ENCODE results near the gene SURF4. TPM values are rescaled to one million over a fixed set of nuclear protein-coding genes. Genes with fewer than 3 reads are reported as not detected.
A peak's percentile ranks its signal among the peaks of the same experiment; 100 is the strongest.

Gene SURF4
- polyA plus RNA-seq, 1 experiment: 401 TPM

DNA sequence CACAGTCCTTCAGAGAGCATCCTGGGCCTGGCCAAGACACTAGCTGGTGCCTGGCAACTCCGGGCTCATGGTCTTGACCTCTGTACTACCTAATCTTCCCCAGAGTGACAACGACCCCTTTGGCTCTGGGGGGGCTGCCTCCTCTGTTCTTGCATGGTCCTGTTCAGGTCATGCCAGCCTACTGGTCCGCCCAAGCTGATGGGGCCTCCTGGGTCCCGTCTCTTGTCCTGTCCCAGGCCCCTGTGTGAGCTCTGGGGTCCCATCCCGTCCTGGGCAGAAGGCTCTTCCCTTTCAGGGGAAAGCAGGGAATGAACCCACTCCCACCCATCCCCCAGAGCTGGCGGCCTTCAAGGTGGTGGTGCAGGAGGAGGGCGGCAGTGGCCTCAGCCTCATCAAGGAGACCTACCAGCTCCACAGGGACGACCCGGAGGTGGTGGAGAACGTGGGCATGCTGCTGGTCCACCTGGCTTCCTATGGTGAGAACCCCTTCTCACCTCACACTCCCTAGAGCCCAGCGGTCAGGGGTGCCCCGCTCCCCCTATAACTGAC is 28.7 kb upstream of the SURF4 start:
- peaks cover 20% of the 10 kb centered on the region for H3K36me3 ChIP-seq (ENCODE audit: control insufficient read depth, insufficient read depth, low read length)
- no peaks in the 10 kb centered on the region for H3K27me3 ChIP-seq (ENCODE audit: control insufficient read depth, insufficient read depth, low read length)
- ChIA-PET POLR2A (no interaction called here), CTCF (interaction anchor here (0.6 to 2.5 kb wide), 7 partner anchors 11 to 218 kb away, joined by 4 to 13 read pairs (median 5); no protein-coding TSS in a partner anchor)
- no peak for DNase-seq (ENCODE audit: low read depth)
- H3K4me3 ChIP-seq (ENCODE audit: low read depth, low read length): no peak overlapping the region
- TF ChIP-seq, protein P1, sequence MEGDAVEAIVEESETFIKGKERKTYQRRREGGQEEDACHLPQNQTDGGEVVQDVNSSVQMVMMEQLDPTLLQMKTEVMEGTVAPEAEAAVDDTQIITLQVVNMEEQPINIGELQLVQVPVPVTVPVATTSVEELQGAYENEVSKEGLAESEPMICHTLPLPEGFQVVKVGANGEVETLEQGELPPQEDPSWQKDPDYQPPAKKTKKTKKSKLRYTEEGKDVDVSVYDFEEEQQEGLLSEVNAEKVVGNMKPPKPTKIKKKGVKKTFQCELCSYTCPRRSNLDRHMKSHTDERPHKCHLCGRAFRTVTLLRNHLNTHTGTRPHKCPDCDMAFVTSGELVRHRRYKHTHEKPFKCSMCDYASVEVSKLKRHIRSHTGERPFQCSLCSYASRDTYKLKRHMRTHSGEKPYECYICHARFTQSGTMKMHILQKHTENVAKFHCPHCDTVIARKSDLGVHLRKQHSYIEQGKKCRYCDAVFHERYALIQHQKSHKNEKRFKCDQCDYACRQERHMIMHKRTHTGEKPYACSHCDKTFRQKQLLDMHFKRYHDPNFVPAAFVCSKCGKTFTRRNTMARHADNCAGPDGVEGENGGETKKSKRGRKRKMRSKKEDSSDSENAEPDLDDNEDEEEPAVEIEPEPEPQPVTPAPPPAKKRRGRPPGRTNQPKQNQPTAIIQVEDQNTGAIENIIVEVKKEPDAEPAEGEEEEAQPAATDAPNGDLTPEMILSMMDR (IDR thresholded peaks at IDR 0.05; ENCODE audit: insufficient read depth, low read depth, low read length): no peak

GRCh38 chr9:133403766-133404453 is 28.1 kb upstream of the SURF4 start:
- H3K27me3 ChIP-seq (ENCODE audit: control insufficient read depth, insufficient read depth, low read length): no peaks in the 10 kb centered on the region
- DNase-seq (ENCODE audit: low read depth): no peak
- POLR2A ChIA-PET: no interaction called here
- H3K36me3 ChIP-seq (ENCODE audit: control insufficient read depth, insufficient read depth, low read length): peaks cover 19% of the 10 kb centered on the region
- H3K4me3 ChIP-seq (ENCODE audit: low read depth, low read length): no peak overlapping the region
- CTCF ChIA-PET: interaction anchor here (0.6 to 2.5 kb wide), 7 partner anchors 12 to 218 kb away, joined by 4 to 13 read pairs (median 4); no protein-coding TSS in a partner anchor
- TF ChIP-seq, protein P1 (IDR thresholded peaks at IDR 0.05; ENCODE audit: insufficient read depth, low read depth, low read length): peak; percentile 61

GRCh38 chr9:133402689-133403088 is 26.8 kb upstream of the SURF4 start:
- POLR2A ChIA-PET: no interaction called here
- Histone ChIP-seq H3K4me3 (ENCODE audit: low read depth, low read length) (no peak overlapping the region), H3K27me3 (ENCODE audit: control insufficient read depth, insufficient read depth, low read length) (peaks cover 3% of the 10 kb centered on the region; the same call in 1 of the 2 replicates), H3K36me3 (ENCODE audit: control insufficient read depth, insufficient read depth, low read length) (peaks cover 16% of the 10 kb centered on the region)
- CTCF ChIA-PET: interaction anchor here (1.0 to 2.5 kb wide), 5 partner anchors 8 to 217 kb away, joined by 4 to 7 read pairs (median 5); no protein-coding TSS in a partner anchor
- no peak for DNase-seq (ENCODE audit: low read depth)
- TF ChIP-seq, protein P1 (IDR thresholded peaks at IDR 0.05; ENCODE audit: insufficient read depth, low read depth, low read length): no peak

- POLR2A ChIA-PET: no interaction called here
- H3K4me3 ChIP-seq (ENCODE audit: low read depth, low read length): no peak overlapping the region
- DNase-seq (ENCODE audit: low read depth): no peak
- H3K36me3 ChIP-seq (ENCODE audit: control insufficient read depth, insufficient read depth, low read length): peaks cover 14% of the 10 kb centered on the region
- TF ChIP-seq, protein P1 (IDR thresholded peaks at IDR 0.05; ENCODE audit: insufficient read depth, low read depth, low read length): no peak
- H3K27me3 ChIP-seq (ENCODE audit: control insufficient read depth, insufficient read depth, low read length): peaks cover 8% of the 10 kb centered on the region
- CTCF ChIA-PET: no interaction called here
These were observed 25.7 kb upstream of the SURF4 start for GRCh38 chr9:133401588-133401987.

- CTCF ChIA-PET: interaction anchor here (0.9 kb wide), 1 partner anchor 86 kb away, joined by 3 read pairs; no protein-coding TSS in a partner anchor
- POLR2A ChIA-PET: no interaction called here
These were observed 24.4 kb upstream of the SURF4 start for GRCh38 chr9:133400292-133400691.

More at GRCh38 chr9:133400292-133400691, 24.4 kb upstream of the SURF4 start:
- H3K36me3 ChIP-seq (ENCODE audit: control insufficient read depth, insufficient read depth, low read length): peaks cover 8% of the 10 kb centered on the region
- no peak for DNase-seq (ENCODE audit: low read depth)
- no peak overlapping the region for H3K4me3 ChIP-seq (ENCODE audit: low read depth, low read length)
- TF ChIP-seq, protein P1 (IDR thresholded peaks at IDR 0.05; ENCODE audit: insufficient read depth, low read depth, low read length): no peak
- H3K27me3 ChIP-seq (ENCODE audit: control insufficient read depth, insufficient read depth, low read length): peaks cover 8% of the 10 kb centered on the region
